ENCODE measurements around the gene ITIH2. TPM values are rescaled to one million over a fixed set of nuclear protein-coding genes. Genes with fewer than 3 reads are reported as not detected.

ITIH2 gene
- total and polyA plus RNA-seq, 9 of the 15 experiments (the other 6 are each of a cell fraction or from before 2014, with no cell fraction given), result 0.66 TPM; not detected in 8

DNA sequence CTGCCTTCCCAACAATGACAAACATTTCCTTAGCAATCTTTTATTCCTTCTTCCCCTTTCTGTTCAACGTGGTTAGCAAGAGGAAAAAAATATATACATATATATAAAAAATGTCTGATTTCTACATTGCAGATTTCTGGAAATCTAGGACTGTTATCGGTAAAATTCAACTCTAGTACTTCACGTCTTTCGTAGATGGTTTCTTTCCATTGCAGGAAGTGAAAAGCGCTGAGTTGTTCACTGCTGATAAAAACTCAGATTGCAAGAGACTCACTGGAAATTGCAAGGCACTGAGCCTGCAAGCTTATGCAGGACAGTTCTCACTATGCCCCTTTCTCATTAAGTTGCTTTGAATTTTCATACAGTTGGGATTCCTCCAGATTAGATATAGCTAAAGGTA lies 60.8 kb downstream of the ITIH2 start (continued):
- no peak for TF ChIP-seq SAFB (IDR thresholded peaks at IDR 0.05; ENCODE audit: borderline replicate concordance, low read depth, low read length)
- TF ChIP-seq ZNF239 (CRISPR knock-in tag; IDR thresholded peaks at IDR 0.05), result no peak
- TF ChIP-seq, protein P1, sequence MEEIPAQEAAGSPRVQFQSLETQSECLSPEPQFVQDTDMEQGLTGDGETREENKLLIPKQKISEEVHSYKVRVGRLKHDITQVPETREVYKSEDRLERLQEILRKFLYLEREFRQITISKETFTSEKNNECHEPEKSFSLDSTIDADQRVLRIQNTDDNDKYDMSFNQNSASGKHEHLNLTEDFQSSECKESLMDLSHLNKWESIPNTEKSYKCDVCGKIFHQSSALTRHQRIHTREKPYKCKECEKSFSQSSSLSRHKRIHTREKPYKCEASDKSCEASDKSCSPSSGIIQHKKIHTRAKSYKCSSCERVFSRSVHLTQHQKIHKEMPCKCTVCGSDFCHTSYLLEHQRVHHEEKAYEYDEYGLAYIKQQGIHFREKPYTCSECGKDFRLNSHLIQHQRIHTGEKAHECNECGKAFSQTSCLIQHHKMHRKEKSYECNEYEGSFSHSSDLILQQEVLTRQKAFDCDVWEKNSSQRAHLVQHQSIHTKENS (CRISPR knock-in tag; IDR thresholded peaks at IDR 0.05), result no peak
- TF ChIP-seq, protein P2, sequence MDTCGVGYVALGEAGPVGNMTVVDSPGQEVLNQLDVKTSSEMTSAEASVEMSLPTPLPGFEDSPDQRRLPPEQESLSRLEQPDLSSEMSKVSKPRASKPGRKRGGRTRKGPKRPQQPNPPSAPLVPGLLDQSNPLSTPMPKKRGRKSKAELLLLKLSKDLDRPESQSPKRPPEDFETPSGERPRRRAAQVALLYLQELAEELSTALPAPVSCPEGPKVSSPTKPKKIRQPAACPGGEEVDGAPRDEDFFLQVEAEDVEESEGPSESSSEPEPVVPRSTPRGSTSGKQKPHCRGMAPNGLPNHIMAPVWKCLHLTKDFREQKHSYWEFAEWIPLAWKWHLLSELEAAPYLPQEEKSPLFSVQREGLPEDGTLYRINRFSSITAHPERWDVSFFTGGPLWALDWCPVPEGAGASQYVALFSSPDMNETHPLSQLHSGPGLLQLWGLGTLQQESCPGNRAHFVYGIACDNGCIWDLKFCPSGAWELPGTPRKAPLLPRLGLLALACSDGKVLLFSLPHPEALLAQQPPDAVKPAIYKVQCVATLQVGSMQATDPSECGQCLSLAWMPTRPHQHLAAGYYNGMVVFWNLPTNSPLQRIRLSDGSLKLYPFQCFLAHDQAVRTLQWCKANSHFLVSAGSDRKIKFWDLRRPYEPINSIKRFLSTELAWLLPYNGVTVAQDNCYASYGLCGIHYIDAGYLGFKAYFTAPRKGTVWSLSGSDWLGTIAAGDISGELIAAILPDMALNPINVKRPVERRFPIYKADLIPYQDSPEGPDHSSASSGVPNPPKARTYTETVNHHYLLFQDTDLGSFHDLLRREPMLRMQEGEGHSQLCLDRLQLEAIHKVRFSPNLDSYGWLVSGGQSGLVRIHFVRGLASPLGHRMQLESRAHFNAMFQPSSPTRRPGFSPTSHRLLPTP (IDR thresholded peaks at IDR 0.05; ENCODE audit: borderline replicate concordance, extremely low read depth, insufficient read length), result no peak
- no peak for TF ChIP-seq CBFA2T3 (IDR thresholded peaks at IDR 0.05)
- TF ChIP-seq NFIX (CRISPR knock-in tag; IDR thresholded peaks at IDR 0.05; ENCODE audit: low read depth), result no peak
- no peak for TF ChIP-seq ETS2 (tag; IDR thresholded peaks at IDR 0.05; ENCODE audit: borderline replicate concordance, poor library complexity, severe bottlenecking)
- TF ChIP-seq EHMT2 (IDR thresholded peaks at IDR 0.05), result no peak
- no peak for TF ChIP-seq PHF8 (IDR thresholded peaks at IDR 0.05; ENCODE audit: borderline replicate concordance, low read length)
- no peak for TF ChIP-seq PTRF (tag; IDR thresholded peaks at IDR 0.05)
- TF ChIP-seq ILK (tag; IDR thresholded peaks at IDR 0.05; ENCODE audit: borderline replicate concordance, low read depth), result no peak
- TF ChIP-seq, protein P3, sequence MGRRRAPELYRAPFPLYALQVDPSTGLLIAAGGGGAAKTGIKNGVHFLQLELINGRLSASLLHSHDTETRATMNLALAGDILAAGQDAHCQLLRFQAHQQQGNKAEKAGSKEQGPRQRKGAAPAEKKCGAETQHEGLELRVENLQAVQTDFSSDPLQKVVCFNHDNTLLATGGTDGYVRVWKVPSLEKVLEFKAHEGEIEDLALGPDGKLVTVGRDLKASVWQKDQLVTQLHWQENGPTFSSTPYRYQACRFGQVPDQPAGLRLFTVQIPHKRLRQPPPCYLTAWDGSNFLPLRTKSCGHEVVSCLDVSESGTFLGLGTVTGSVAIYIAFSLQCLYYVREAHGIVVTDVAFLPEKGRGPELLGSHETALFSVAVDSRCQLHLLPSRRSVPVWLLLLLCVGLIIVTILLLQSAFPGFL (CRISPR knock-in tag; IDR thresholded peaks at IDR 0.05), result no peak
- TF ChIP-seq ZNF766 (CRISPR knock-in tag; conservative IDR thresholded peaks at IDR 0.05), result peak; percentile 85
- TF ChIP-seq, protein P4, sequence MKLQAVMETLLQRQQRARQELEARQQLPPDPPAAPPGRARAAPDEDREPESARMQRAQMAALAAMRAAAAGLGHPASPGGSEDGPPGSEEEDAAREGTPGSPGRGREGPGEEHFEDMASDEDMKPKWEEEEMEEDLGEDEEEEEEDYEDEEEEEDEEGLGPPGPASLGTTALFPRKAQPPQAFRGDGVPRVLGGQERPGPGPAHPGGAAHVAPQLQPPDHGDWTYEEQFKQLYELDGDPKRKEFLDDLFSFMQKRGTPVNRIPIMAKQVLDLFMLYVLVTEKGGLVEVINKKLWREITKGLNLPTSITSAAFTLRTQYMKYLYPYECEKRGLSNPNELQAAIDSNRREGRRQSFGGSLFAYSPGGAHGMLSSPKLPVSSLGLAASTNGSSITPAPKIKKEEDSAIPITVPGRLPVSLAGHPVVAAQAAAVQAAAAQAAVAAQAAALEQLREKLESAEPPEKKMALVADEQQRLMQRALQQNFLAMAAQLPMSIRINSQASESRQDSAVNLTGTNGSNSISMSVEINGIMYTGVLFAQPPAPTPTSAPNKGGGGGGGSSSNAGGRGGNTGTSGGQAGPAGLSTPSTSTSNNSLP (IDR thresholded peaks at IDR 0.05; ENCODE audit: borderline replicate concordance, low read depth, low read length), result no peak
- TF ChIP-seq, protein P5, sequence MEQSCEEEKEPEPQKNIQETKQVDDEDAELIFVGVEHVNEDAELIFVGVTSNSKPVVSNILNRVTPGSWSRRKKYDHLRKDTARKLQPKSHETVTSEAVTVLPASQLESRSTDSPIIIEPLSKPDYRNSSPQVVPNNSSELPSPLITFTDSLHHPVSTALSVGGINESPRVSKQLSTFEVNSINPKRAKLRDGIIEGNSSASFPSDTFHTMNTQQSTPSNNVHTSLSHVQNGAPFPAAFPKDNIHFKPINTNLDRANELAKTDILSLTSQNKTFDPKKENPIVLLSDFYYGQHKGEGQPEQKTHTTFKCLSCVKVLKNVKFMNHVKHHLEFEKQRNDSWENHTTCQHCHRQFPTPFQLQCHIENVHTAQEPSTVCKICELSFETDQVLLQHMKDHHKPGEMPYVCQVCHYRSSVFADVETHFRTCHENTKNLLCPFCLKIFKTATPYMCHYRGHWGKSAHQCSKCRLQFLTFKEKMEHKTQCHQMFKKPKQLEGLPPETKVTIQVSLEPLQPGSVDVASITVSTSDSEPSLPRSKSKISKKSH (CRISPR knock-in tag; IDR thresholded peaks at IDR 0.05), result no peak
- TF ChIP-seq POLR2AphosphoS2 (IDR thresholded peaks at IDR 0.05; ENCODE audit: low read length), result no peak
- TF ChIP-seq BDP1 (IDR thresholded peaks at IDR 0.05; ENCODE audit: insufficient read depth, insufficient read length), result no peak
- TF ChIP-seq JUND (IDR thresholded peaks at IDR 0.05; ENCODE audit: borderline replicate concordance, low read depth, low read length), result peak; percentile 49; the same call in 1 of the 2 replicates
- TF ChIP-seq JUND (tag; IDR thresholded peaks at IDR 0.05; ENCODE audit: borderline replicate concordance, low read depth, low read length), result no peak; the same call in 2 of the 3 replicates
- TF ChIP-seq ZNF830 (CRISPR knock-in tag; IDR thresholded peaks at IDR 0.05), result no peak
- no peak for TF ChIP-seq DIDO1 (tag; IDR thresholded peaks at IDR 0.05; ENCODE audit: low read depth)

Measured in K562 (cell line).